Activated CD8-positive, alpha-beta T cell treated with anti-CD3 and anti-CD28 coated beads for 36 hours (primary cell): Measurements from ENCODE around the gene OR4B1. TPM values are rescaled to one million over a fixed set of nuclear protein-coding genes. Genes with fewer than 3 reads are reported as not detected.

ENCODE experiments used
- ATAC-seq: fragments of 200-7000 bp; cut with Tn5 transposase; one replicate; pipeline ENCODE4 v1.10.0; 2021; ENCODE audit warnings: mild to moderate bottlenecking, moderate library complexity
- CTCF ChIA-PET: fragments of 350-600 bp; sonication (Branson Sonifier 250); formaldehyde crosslinking; loops from one replicate; lab custom pipeline; 2021; ENCODE audit warnings: antibody characterized with exemption; lab: Charles Lee
- POLR2A ChIA-PET: fragments of 350-600 bp; sonication (Branson Sonifier 250); formaldehyde crosslinking; loops from one replicate; lab custom pipeline; 2021; ENCODE audit warnings: antibody characterized with exemption; lab: Charles Lee
- DNase-seq: peaks from one replicate; pipeline ENCODE4 v3.0.0-alpha.2; 2020
- H3K27ac Mint-ChIP-seq: one replicate; pipeline ENCODE4 v1.8.0; 2021; ENCODE audit warnings: mild to moderate bottlenecking, mixed read lengths
- H3K27me3 Mint-ChIP-seq: one replicate; pipeline ENCODE4 v1.8.0; 2021; ENCODE audit warnings: mixed read lengths
- H3K36me3 Mint-ChIP-seq: one replicate; pipeline ENCODE4 v1.8.0; 2021; ENCODE audit warnings: low read depth, mixed read lengths
- H3K4me1 Mint-ChIP-seq: one replicate; pipeline ENCODE4 v1.8.0; 2021; ENCODE audit warnings: low read depth, mixed read lengths
- H3K4me3 Mint-ChIP-seq: one replicate; pipeline ENCODE4 v1.8.0; 2021; ENCODE audit warnings: mild to moderate bottlenecking, moderate library complexity, mixed read lengths
- H3K9me3 Mint-ChIP-seq: one replicate; pipeline ENCODE4 v1.8.0; 2021; ENCODE audit warnings: mixed read lengths
- intact Hi-C: fragments of 100-400 bp; cut with micrococcal nuclease; formaldehyde crosslinking; loops from one replicate; pipeline ENCODE4 v1.10.0; 2022
- total RNA-seq, 2 experiments: library from RNA; stranded (reverse); gene quantifications; one replicate each; pipeline ENCODE4 v1.2.3, GENCODE V29; 2021
- TF ChIP-seq, protein P1 (sequence below): fragments of 200-600 bp; IDR thresholded peaks from one replicate; pipeline ENCODE4 v1.8.0; 2022; ENCODE audit warnings: antibody characterized with exemption, mild to moderate bottlenecking

The OR4B1 gene
- total RNA-seq, 2 experiments from 2014 or later: not detected

DNA sequence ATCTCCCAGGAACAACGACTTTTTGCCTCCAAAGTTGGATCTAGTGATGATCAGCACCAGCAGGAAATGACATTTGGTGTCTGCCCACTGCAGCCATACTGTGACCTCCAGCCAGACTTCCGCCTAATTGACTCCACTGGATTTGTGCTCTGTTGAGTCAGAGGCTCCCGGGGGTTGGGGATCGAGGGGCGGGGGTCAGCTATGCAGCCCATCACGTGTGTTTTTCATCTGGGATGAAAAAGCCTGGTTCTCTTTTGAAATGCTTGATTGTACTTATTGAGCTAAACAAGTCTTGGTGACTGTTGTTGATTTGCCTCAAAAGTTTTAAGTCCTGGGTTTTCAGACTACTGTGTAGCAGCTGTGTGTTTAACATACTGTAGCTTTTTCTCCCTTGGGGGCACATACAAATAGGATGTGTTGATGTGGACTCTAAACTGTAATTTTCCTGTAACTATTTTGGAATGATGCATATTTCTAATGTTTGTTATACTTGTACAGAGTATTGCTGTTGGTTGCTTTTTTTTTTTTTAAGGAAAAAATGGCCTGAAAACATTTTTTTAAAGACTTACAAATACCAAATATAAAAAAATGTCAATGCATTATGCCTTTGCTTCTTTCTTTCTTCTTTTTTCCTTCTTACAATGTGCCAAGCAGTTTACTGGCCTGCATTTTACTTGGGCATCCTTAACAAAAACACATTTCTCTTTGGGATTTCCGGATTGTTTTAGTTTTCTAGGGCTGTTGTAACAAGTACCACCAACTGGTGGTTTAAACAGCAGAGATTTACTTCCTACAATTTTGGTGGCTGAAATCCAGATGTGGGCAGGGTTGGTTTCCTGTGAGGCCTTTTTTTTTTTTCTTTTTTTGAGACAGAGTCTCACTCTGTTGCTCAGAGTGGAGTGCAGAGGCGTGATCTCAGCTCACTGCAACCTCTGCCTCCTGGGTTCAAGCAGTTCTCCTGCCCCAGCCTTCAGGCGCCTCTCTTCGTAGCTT, 46.1 kb upstream of the OR4B1 start:
- ATAC-seq (no peak), DNase-seq (no peak)
- H3K27ac Mint-ChIP-seq: no peak overlapping the region
- no peak overlapping the region for H3K4me3 Mint-ChIP-seq
- H3K36me3 Mint-ChIP-seq: peaks cover 12% of the 10 kb centered on the region
- intact Hi-C loops: no loop called here
- peaks cover 12% of the 10 kb centered on the region for H3K4me1 Mint-ChIP-seq
- TF ChIP-seq, protein P1, sequence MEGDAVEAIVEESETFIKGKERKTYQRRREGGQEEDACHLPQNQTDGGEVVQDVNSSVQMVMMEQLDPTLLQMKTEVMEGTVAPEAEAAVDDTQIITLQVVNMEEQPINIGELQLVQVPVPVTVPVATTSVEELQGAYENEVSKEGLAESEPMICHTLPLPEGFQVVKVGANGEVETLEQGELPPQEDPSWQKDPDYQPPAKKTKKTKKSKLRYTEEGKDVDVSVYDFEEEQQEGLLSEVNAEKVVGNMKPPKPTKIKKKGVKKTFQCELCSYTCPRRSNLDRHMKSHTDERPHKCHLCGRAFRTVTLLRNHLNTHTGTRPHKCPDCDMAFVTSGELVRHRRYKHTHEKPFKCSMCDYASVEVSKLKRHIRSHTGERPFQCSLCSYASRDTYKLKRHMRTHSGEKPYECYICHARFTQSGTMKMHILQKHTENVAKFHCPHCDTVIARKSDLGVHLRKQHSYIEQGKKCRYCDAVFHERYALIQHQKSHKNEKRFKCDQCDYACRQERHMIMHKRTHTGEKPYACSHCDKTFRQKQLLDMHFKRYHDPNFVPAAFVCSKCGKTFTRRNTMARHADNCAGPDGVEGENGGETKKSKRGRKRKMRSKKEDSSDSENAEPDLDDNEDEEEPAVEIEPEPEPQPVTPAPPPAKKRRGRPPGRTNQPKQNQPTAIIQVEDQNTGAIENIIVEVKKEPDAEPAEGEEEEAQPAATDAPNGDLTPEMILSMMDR: no peak
- H3K27me3 Mint-ChIP-seq: no peaks in the 10 kb centered on the region
- no peaks in the 10 kb centered on the region for H3K9me3 Mint-ChIP-seq
- ChIA-PET POLR2A (no interaction called here), CTCF (no interaction called here)

GRCh38 chr11:48172818-48173609, 43.6 kb upstream of the OR4B1 start:
- DNase-seq (peak; percentile 76), ATAC-seq (peak; percentile 83)
- Mint-ChIP-seq H3K27ac (no peak overlapping the region), H3K9me3 (no peaks in the 10 kb centered on the region), H3K4me3 (no peak overlapping the region), H3K27me3 (no peaks in the 10 kb centered on the region), H3K4me1 (peaks cover 12% of the 10 kb centered on the region), H3K36me3 (peaks cover 3% of the 10 kb centered on the region)
- ChIA-PET CTCF (interaction anchor here (0.7 to 2.2 kb wide), 13 partner anchors 10 to 256 kb away, joined by 3 to 19 read pairs (median 4); partner anchors contain the start of gene OR4B1), POLR2A (no interaction called here)
- intact Hi-C loops: no loop called here
- TF ChIP-seq, protein P1: peak; percentile 86

- TF ChIP-seq, protein P1: no peak
- H3K4me3 Mint-ChIP-seq: no peak overlapping the region
- no peaks in the 10 kb centered on the region for H3K9me3 Mint-ChIP-seq
- no peak for DNase-seq
- H3K4me1 Mint-ChIP-seq: peaks cover 5% of the 10 kb centered on the region
- no peak overlapping the region for H3K27ac Mint-ChIP-seq
- no peak for ATAC-seq
- POLR2A ChIA-PET: no interaction called here
- CTCF ChIA-PET: no interaction called here
- no peaks in the 10 kb centered on the region for H3K27me3 Mint-ChIP-seq
- no peaks in the 10 kb centered on the region for H3K36me3 Mint-ChIP-seq
- intact Hi-C loops: no loop called here
These were observed 38.9 kb upstream of the OR4B1 start for GRCh38 chr11:48177661-48178060.

- ATAC-seq: no peak
- H3K9me3 Mint-ChIP-seq: no peaks in the 10 kb centered on the region
- no peak overlapping the region for H3K27ac Mint-ChIP-seq
- TF ChIP-seq, protein P1: no peak
- no peaks in the 10 kb centered on the region for H3K4me1 Mint-ChIP-seq
- no peaks in the 10 kb centered on the region for H3K27me3 Mint-ChIP-seq
- intact Hi-C loops: no loop called here
- ChIA-PET POLR2A (no interaction called here), CTCF (no interaction called here)
- DNase-seq: no peak
- H3K36me3 Mint-ChIP-seq: no peaks in the 10 kb centered on the region
- H3K4me3 Mint-ChIP-seq: no peak overlapping the region
These were observed 36.0 kb upstream of the OR4B1 start for GRCh38 chr11:48180627-48181026.
